Coronary artery (tissue), 2 donors: ENCODE measurements around the gene ISYNA1.

Experiments
- DNase-seq: peaks from one replicate; pipeline ENCODE4 v3.0.0-alpha.2; 2017; ENCODE audit warnings: low spot score
- H3K27ac ChIP-seq, 2 donors: fragments of 200-600 bp; sonication (generic); one replicate each; pipeline ENCODE4 v1.5.1; 2016 to 2019
- H3K4me3 ChIP-seq: fragments of 200-600 bp; sonication (generic); 2 replicates; pipeline ENCODE4 v1.5.1; 2016; ENCODE audit warnings: mild to moderate bottlenecking, moderate library complexity
- CTCF ChIP-seq: fragments of 200-600 bp; sonication (generic); IDR thresholded peaks from one replicate; pipeline ENCODE4 v1.5.1; 2019; ENCODE audit warnings: antibody characterized with exemption

Gene ISYNA1

GRCh38 chr19:18444513-18444912 is 6.6 kb upstream of the ISYNA1 start:
- TF ChIP-seq CTCF, result no peak
- H3K4me3 ChIP-seq, result no peak overlapping the region
- no peak overlapping the region for H3K27ac ChIP-seq
- no peak for DNase-seq

GRCh38 chr19:18443831-18444230 is 5.9 kb upstream of the ISYNA1 start:
- H3K4me3 ChIP-seq, result no peak overlapping the region
- TF ChIP-seq CTCF, result no peak
- H3K27ac ChIP-seq, result no peak overlapping the region
- DNase-seq, result no peak

- TF ChIP-seq CTCF, result no peak
- DNase-seq, result no peak
- Histone ChIP-seq H3K27ac (no peak overlapping the region), H3K4me3 (no peak overlapping the region)
These were observed 5.5 kb upstream of the ISYNA1 start for GRCh38 chr19:18443406-18443805.

GRCh38 chr19:18442941-18443340 is 5.0 kb upstream of the ISYNA1 start:
- no peak for DNase-seq
- H3K4me3 ChIP-seq, result no peak overlapping the region
- no peak overlapping the region for H3K27ac ChIP-seq
- no peak for TF ChIP-seq CTCF

- no peak for DNase-seq
- Histone ChIP-seq H3K27ac (peak overlapping the region in 1 of 2 donors; percentile 95), H3K4me3 (no peak overlapping the region)
- TF ChIP-seq CTCF, result no peak
These were observed 4.2 kb upstream of the ISYNA1 start for GRCh38 chr19:18441804-18442788.

- no peak for DNase-seq
- no peak for TF ChIP-seq CTCF
- Histone ChIP-seq H3K27ac (peak overlapping the region in 1 of 2 donors; percentile 95), H3K4me3 (no peak overlapping the region)
These were observed 3.2 kb upstream of the ISYNA1 start for GRCh38 chr19:18440936-18441803.
